Loucy (cell line): ENCODE measurements around the gene ZNF423.

Source experiments
- EZH2phosphoT487 ChIP-seq: fragments of 200-600 bp; IDR thresholded peaks from 2 replicates; pipeline ENCODE4 v1.6.1; 2018; ENCODE audit warnings: antibody characterized with exemption, mild to moderate bottlenecking, moderate library complexity, borderline replicate concordance
- TF ChIP-seq, protein P1 (sequence below): fragments of 200-600 bp; sonication (generic); conservative IDR thresholded peaks from 2 replicates; pipeline ENCODE4 v1.5.1; 2014; ENCODE audit warnings: mild to moderate bottlenecking, antibody characterized with exemption, low read length

DNA sequence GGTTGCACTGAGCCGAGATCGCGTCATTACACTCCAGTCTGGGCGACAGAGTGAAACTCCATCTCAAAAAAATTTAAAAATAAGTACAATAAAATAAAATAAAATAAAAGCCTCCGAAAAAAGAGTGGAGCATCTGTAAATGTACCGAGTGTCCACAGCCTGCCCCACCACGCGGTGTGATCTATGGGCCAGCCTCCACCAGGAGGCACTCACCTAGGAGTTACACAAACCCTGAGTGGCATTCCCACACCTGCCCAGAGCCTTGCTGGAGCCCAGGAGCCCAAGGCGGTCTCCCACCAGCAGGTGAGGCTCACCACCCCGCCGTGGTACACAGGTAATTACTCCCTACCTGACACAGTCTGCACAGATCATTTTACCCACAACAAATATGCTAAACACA is 183.2 kb downstream of the ZNF423 start:
- TF ChIP-seq, protein P1, sequence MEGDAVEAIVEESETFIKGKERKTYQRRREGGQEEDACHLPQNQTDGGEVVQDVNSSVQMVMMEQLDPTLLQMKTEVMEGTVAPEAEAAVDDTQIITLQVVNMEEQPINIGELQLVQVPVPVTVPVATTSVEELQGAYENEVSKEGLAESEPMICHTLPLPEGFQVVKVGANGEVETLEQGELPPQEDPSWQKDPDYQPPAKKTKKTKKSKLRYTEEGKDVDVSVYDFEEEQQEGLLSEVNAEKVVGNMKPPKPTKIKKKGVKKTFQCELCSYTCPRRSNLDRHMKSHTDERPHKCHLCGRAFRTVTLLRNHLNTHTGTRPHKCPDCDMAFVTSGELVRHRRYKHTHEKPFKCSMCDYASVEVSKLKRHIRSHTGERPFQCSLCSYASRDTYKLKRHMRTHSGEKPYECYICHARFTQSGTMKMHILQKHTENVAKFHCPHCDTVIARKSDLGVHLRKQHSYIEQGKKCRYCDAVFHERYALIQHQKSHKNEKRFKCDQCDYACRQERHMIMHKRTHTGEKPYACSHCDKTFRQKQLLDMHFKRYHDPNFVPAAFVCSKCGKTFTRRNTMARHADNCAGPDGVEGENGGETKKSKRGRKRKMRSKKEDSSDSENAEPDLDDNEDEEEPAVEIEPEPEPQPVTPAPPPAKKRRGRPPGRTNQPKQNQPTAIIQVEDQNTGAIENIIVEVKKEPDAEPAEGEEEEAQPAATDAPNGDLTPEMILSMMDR = no peak
- TF ChIP-seq EZH2phosphoT487 = no peak
